GM18951 (cell line): ENCODE results near the gene SGK1.

Source experiments
- POLR2A ChIP-seq: IDR thresholded peaks from 4 replicates; pipeline ENCODE4 v1.6.1; 2011; ENCODE audit warnings: mild to moderate bottlenecking; ENCODE audit not compliant: insufficient read length, insufficient read depth; ENCODE audit errors: extremely low read depth
- in situ Hi-C: fragments of 300-500 bp; cut with MboI; formaldehyde crosslinking; loops from one replicate; pipeline ENCODE4 v1.12.0; 2022; ENCODE audit warnings: low sequenced_read_pairs, mixed read lengths, inconsistent platforms; ENCODE audit not compliant: unreplicated experiment

Gene SGK1

GRCh38 chr6:134122775-134123174 lies 195.1 kb downstream of the SGK1 start:
- in situ Hi-C loops = no loop called here

GRCh38 chr6:134119486-134119885 lies 198.4 kb downstream of the SGK1 start:
- in situ Hi-C loops = no loop called here

More at GRCh38 chr6:134122775-134123174, 195.1 kb downstream of the SGK1 start:
- TF ChIP-seq POLR2A = no peak

More at GRCh38 chr6:134119486-134119885, 198.4 kb downstream of the SGK1 start:
- TF ChIP-seq POLR2A = no peak
